Endothelial cell of hepatic sinusoid (primary cell): ENCODE results near the gene ALKBH5.

Experiments
- in situ Hi-C: cut with HindIII; loops from 2 replicates; pipeline ENCODE4 v1.10.0; 2017; ENCODE audit warnings: low sequenced_read_pairs

ALKBH5 gene

GRCh38 chr17:18157354-18157985 lies 26.2 kb upstream of the ALKBH5 start:
- in situ Hi-C loops: no loop called here

GRCh38 chr17:18158022-18158600 lies 25.5 kb upstream of the ALKBH5 start:
- in situ Hi-C loops: no loop called here

GRCh38 chr17:18159551-18160120 lies 24.0 kb upstream of the ALKBH5 start:
- in situ Hi-C loops: no loop called here

GRCh38 chr17:18160128-18160856 lies 23.3 kb upstream of the ALKBH5 start:
- in situ Hi-C loops: no loop called here

- in situ Hi-C loops: no loop called here
Observed at GRCh38 chr17:18161207-18162145, 22.2 kb upstream of the ALKBH5 start.

GRCh38 chr17:18163547-18163946 lies 20.1 kb upstream of the ALKBH5 start:
- in situ Hi-C loops: no loop called here

GRCh38 chr17:18166894-18167293 lies 16.7 kb upstream of the ALKBH5 start:
- in situ Hi-C loops: no loop called here

- in situ Hi-C loops: no loop called here
Observed at GRCh38 chr17:18167421-18167820, 16.2 kb upstream of the ALKBH5 start.

- in situ Hi-C loops: no loop called here
Observed at GRCh38 chr17:18172531-18173278, 10.9 kb upstream of the ALKBH5 start.

GRCh38 chr17:18173740-18174139 lies 9.9 kb upstream of the ALKBH5 start:
- in situ Hi-C loops: no loop called here

- in situ Hi-C loops: no loop called here
Observed at GRCh38 chr17:18176176-18176575, 7.5 kb upstream of the ALKBH5 start.

- in situ Hi-C loops: no loop called here
Observed at GRCh38 chr17:18177133-18177532, 6.5 kb upstream of the ALKBH5 start.

- in situ Hi-C loops: no loop called here
Observed at GRCh38 chr17:18177722-18178121, 5.9 kb upstream of the ALKBH5 start.

- in situ Hi-C loops: no loop called here
Observed at GRCh38 chr17:18179196-18179595, 4.4 kb upstream of the ALKBH5 start.

- in situ Hi-C loops: no loop called here
Observed at GRCh38 chr17:18179804-18180203, 3.8 kb upstream of the ALKBH5 start.

GRCh38 chr17:18181358-18181757 lies 2.3 kb upstream of the ALKBH5 start:
- in situ Hi-C loops: no loop called here

- in situ Hi-C loops: no loop called here
Observed at GRCh38 chr17:18182110-18182977, 1.3 kb upstream of the ALKBH5 start.

- in situ Hi-C loops: no loop called here
Observed at GRCh38 chr17:18182978-18183333, 672 bp upstream of the ALKBH5 start.
